ENCODE results near the gene ITM2B. TPM values are rescaled to one million over a fixed set of nuclear protein-coding genes. Genes with fewer than 3 reads are reported as not detected.

ITM2B gene
- total RNA-seq, 4 donors from 2014 or later = 107 to 209 (median 168) TPM

DNA sequence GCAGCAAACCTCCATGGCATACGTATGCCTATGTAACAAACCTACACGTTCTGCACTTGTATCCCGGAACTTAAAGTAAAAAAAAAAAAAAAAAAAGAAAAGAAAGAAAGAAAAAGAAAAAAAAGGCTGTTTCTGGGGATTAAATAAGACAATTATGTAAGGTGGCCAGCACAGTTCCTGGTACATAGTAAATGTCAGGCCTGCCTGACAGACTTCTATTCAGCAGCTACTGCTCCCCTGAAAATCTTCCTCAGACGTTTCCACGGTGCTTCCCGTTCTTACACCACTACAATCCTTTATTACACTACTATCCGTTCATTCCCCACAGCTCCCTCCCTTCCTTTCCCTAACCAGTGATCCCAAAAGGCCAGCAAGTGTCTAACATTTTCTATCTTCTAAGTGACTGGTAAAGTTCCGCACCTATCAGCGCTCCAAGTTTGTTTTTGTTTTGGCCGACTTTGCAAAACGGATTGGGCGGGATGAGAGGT, 69.9 kb downstream of the ITM2B start:
- Histone ChIP-seq H3K27me3 (no peaks in the 10 kb centered on the region), H3K4me3 (peak overlapping the region; percentile 82 to 98 (median 92)), H3K27ac (peak overlapping the region; percentile 94 to 99 (median 99)), H3K36me3 (peaks cover 0 to 4% of the 10 kb centered on the region in 2 donors), H3K4me1 (peaks cover 13 to 23% of the 10 kb centered on the region in 2 donors), H3K9me3 (no peaks in the 10 kb centered on the region)
- DNase-seq = no peak
- intact Hi-C loops (cut with DNase I; ENCODE audit: low total_unique reads) = loop anchor here (1.0 to 5.0 kb wide), 3 partner anchors 70 to 229 kb away; partner anchors contain the start of genes ITM2B, MED4 and RCBTB2
- TF ChIP-seq, protein P1, sequence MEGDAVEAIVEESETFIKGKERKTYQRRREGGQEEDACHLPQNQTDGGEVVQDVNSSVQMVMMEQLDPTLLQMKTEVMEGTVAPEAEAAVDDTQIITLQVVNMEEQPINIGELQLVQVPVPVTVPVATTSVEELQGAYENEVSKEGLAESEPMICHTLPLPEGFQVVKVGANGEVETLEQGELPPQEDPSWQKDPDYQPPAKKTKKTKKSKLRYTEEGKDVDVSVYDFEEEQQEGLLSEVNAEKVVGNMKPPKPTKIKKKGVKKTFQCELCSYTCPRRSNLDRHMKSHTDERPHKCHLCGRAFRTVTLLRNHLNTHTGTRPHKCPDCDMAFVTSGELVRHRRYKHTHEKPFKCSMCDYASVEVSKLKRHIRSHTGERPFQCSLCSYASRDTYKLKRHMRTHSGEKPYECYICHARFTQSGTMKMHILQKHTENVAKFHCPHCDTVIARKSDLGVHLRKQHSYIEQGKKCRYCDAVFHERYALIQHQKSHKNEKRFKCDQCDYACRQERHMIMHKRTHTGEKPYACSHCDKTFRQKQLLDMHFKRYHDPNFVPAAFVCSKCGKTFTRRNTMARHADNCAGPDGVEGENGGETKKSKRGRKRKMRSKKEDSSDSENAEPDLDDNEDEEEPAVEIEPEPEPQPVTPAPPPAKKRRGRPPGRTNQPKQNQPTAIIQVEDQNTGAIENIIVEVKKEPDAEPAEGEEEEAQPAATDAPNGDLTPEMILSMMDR (IDR thresholded peaks at IDR 0.05 in 4 of 5, conservative IDR thresholded peaks at IDR 0.05 in 1 of 5) = no peak
- no peak for TF ChIP-seq POLR2A (IDR thresholded peaks at IDR 0.05)
- ATAC-seq = peak; percentile 22 to 38
- in situ Hi-C loops (cut with MboI; ENCODE audit: low sequenced_read_pairs in 4 of 4) = loop anchor here in 2 of 4 donors (5.0 to 10.0 kb wide), 4 partner anchors 66 to 208 kb away; partner anchors contain the start of genes ITM2B (in 1 of the 2) and MED4 (in 1 of the 2)

DNA sequence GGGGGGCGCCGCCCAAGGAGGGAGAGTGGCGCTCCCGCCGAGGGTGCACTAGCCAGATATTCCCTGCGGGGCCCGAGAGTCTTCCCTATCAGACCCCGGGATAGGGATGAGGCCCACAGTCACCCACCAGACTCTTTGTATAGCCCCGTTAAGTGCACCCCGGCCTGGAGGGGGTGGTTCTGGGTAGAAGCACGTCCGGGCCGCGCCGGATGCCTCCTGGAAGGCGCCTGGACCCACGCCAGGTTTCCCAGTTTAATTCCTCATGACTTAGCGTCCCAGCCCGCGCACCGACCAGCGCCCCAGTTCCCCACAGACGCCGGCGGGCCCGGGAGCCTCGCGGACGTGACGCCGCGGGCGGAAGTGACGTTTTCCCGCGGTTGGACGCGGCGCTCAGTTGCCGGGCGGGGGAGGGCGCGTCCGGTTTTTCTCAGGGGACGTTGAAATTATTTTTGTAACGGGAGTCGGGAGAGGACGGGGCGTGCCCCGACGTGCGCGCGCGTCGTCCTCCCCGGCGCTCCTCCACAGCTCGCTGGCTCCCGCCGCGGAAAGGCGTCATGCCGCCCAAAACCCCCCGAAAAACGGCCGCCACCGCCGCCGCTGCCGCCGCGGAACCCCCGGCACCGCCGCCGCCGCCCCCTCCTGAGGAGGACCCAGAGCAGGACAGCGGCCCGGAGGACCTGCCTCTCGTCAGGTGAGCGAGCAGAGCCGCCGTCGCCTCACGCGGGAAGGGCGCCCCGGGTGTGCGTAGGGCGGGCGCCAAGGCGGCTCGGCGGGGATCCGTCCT, 70.5 kb downstream of the ITM2B start, which contains the start of gene RB1:
Gene RB1, plus strand, starts transcription at position 393 of the 784 bp plus-strand sequence. Its CDS starts 162 bp downstream, at position 555.
- H3K27ac ChIP-seq = peak within 1 kb of the TSS; percentile 94 to 99 (median 99)
- H3K27me3 ChIP-seq = no peaks in the 10 kb centered on the region
- peak within 1 kb of the TSS; percentile 82 to 98 (median 92) for H3K4me3 ChIP-seq
- intact Hi-C loops (cut with DNase I; ENCODE audit: low total_unique reads) = loop anchor here (1.0 to 5.0 kb wide), 4 partner anchors 70 to 229 kb away; partner anchors contain the start of genes ITM2B, MED4 and RCBTB2
- H3K9me3 ChIP-seq = no peaks in the 10 kb centered on the region
- H3K4me1 ChIP-seq = peaks cover 13 to 23% of the 10 kb centered on the region in 2 donors
- peaks cover 0 to 10% of the 10 kb centered on the region in 2 donors for H3K36me3 ChIP-seq
- TF ChIP-seq, protein P1 (IDR thresholded peaks at IDR 0.05 in 4 of 5, conservative IDR thresholded peaks at IDR 0.05 in 1 of 5) = peak in 1 of 5 experiments; percentile 8
- peak; percentile 97 for TF ChIP-seq POLR2A (IDR thresholded peaks at IDR 0.05)
- peak; percentile 81 to 88 for DNase-seq
- in situ Hi-C loops (cut with MboI; ENCODE audit: low sequenced_read_pairs in 4 of 4) = loop anchor here in 2 of 4 donors (5.0 to 10.0 kb wide), 4 partner anchors 66 to 209 kb away; partner anchors contain the start of genes ITM2B (in 1 of the 2) and MED4 (in 1 of the 2)
- peak; percentile 93 to 94 for ATAC-seq

DNA sequence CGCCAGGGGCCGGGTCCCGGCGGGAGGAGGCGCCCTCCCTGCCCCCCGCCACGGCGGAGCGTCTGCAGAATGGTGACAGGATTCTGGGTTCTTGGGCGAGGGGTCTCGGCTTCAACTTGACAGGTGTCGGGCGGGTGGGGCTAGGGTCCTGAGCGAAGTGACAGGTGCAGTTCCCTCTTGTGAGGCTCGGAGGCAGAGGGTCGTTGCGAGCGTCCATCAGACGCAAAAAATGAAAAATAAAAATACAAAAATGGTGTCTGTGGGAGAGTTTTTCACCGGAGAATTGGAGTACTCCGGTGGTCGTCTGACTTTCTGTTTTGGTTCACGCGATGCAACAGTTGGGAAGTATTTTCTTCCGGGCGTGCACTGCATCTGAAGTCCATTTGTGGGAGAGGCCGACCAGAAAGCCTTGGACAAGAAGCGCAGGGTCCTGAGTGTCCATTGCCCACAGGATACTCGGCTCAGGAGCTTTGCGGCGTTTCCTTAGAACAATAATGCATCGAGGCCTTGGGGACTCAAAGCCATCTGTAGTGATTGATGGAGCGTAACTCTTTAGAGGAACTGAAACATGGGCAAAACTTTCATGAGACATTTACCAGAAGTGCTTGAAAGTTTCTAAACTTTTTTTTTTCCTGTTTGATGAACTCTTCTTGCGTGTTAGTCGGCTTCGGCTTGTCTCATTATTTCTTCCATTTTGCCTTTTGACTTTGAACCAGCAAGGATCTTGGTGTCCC, 71.3 kb downstream of the ITM2B start:
- peaks cover 0 to 11% of the 10 kb centered on the region in 2 donors for H3K36me3 ChIP-seq
- intact Hi-C loops (cut with DNase I; ENCODE audit: low total_unique reads) = loop anchor here (2.0 to 5.0 kb wide), 3 partner anchors 178 to 228 kb away; partner anchors contain the start of genes MED4 and RCBTB2
- DNase-seq = peak; percentile 13 to 29
- no peak for TF ChIP-seq POLR2A (IDR thresholded peaks at IDR 0.05)
- TF ChIP-seq, protein P1 (IDR thresholded peaks at IDR 0.05 in 4 of 5, conservative IDR thresholded peaks at IDR 0.05 in 1 of 5) = peak in 1 of 5 experiments; percentile 4
- in situ Hi-C loops (cut with MboI; ENCODE audit: low sequenced_read_pairs in 4 of 4) = loop anchor here in 2 of 4 donors (5.0 to 10.0 kb wide), 4 partner anchors 67 to 210 kb away; partner anchors contain the start of genes ITM2B (in 1 of the 2) and MED4 (in 1 of the 2)
- peak overlapping the region; percentile 94 to 99 (median 99) for H3K27ac ChIP-seq
- no peaks in the 10 kb centered on the region for H3K27me3 ChIP-seq
- H3K9me3 ChIP-seq = no peaks in the 10 kb centered on the region
- peak overlapping the region; percentile 82 to 98 (median 92) for H3K4me3 ChIP-seq
- peak; percentile 14 to 24 for ATAC-seq
- peaks cover 13 to 23% of the 10 kb centered on the region in 2 donors for H3K4me1 ChIP-seq

DNA sequence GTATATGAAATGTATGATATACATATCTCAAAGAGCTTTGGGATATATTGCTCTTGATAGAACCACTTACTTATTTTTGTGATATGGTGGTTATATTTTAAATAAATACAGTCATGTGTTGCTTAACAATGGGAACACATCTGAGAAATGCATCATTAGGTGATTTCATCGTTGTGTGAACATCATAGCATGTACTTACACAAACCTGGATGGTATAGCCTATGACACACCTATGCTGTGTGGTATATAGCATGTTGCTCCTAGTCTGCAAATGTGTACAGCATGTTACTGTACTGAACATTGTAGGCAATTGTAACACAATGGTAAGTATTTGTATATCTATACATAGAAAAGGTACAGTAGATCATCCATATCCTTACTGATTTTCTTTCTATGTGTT, 78.2 kb downstream of the ITM2B start:
- TF ChIP-seq POLR2A (IDR thresholded peaks at IDR 0.05) = no peak
- TF ChIP-seq, protein P1 (IDR thresholded peaks at IDR 0.05 in 4 of 5, conservative IDR thresholded peaks at IDR 0.05 in 1 of 5) = no peak
- ATAC-seq = no peak
- DNase-seq = no peak
- intact Hi-C loops (cut with DNase I; ENCODE audit: low total_unique reads) (no loop called here), in situ Hi-C loops (cut with MboI; ENCODE audit: low sequenced_read_pairs in 4 of 4) (no loop called here)
- Histone ChIP-seq H3K36me3 (peaks cover 0 to 11% of the 10 kb centered on the region in 2 donors), H3K4me1 (peaks cover 5 to 14% of the 10 kb centered on the region in 2 donors), H3K4me3 (no peak overlapping the region), H3K27ac (no peak overlapping the region), H3K9me3 (no peaks in the 10 kb centered on the region), H3K27me3 (no peaks in the 10 kb centered on the region)
